HG03354 (cell line): ENCODE results near the gene MAST4.

Experiments
- ATAC-seq: cut with Tn5 transposase; IDR thresholded peaks from one replicate; pipeline ENCODE4 v1.9.1; 2021; ENCODE audit warnings: mild to moderate bottlenecking; ENCODE audit not compliant: unreplicated experiment, poor library complexity, severe bottlenecking

MAST4 gene

DNA sequence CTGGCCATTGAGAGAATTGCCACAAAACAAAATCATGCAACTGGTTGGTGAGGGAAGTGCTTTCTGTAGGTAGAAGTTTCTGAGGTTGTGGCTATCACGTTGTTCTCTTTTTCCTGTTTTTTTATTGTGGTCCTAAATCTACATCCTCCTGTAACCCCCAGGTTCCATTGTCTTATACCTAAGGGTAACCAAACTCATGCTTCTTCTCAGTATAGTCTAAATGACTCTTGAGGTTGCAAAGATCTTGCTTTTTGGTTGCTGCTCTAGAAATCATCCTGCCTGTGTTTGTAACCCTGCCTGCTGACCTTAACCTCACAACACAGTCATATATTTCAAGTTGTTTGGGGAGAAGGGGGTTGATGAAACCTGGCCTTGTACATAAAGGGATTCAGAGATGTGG is 327.3 kb downstream of the MAST4 start:
- ATAC-seq = no peak

DNA sequence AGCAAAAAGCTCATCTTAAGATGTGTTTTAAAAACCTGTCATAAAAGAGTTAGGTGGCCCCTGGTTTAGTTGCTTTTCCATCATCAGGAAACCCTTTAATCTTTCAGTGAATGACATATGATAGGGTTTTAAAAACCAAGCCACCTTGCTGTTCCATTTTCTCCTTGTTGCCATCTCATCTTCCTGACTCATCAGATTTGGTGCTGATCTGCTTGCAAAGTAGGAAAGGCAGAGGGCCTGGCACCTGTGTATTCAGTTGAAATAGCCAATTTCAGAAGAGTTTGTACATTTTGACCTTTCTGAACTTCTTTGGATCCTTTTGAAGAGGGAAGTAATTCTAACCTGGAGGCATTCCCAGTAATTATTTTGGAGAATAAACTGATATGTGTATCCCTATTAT is 327.7 kb downstream of the MAST4 start:
- no peak for ATAC-seq

DNA sequence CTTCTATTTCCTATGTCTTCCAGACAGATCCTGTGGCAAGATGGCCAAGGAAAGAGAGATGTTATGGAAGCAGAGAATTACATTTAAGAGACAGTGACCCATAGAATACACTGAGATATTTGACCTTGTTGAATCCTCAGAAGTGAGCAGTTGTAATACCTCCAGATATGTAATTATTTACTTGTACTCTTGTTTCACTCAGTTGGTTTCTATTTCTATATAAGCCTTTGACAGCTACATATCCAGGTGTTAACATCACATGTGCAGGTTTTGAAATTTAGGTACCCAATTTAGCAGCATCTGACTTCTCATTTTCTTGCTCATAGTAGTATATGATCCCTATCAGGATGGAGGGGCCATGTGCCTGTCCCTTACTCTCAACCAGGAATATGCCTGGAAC is 330.9 kb downstream of the MAST4 start:
- ATAC-seq = no peak

DNA sequence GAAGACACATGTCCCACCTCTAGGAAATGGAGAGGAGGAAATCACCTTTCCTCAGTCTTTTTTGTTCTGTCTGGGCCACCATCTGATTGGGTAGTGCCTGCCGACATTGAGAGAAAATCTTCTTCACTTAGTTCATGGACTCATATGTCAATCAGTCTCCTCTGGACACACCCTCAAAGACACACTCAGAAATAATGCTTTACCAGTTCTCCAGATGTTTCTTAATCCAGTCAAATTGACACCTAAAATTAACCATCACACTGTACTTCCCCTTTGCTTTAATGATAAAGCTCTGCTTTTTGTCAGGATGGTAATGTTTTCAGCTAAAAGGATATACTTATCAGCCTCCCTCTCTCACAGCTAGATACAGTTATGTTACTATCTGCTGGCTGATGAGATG is 333.1 kb downstream of the MAST4 start:
- ATAC-seq = no peak

DNA sequence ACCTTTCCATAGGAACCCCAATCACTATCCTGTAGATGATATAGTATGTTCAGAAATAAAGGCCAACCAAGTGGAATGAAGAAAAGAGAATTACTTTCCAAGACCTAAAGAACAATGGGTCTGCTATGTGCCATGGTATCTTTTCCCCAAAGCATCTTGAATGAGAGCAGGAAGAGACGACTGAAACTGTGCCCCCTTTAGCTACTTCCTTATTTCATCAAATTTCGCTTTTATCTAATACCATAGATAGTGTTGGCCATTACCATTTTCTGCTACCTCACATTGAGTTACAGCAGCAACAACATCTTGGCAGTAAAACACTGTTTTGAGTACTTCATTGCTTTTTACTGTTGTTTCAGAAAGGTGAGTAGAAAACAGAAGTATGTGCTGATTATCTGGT is 333.8 kb downstream of the MAST4 start:
- no peak for ATAC-seq

DNA sequence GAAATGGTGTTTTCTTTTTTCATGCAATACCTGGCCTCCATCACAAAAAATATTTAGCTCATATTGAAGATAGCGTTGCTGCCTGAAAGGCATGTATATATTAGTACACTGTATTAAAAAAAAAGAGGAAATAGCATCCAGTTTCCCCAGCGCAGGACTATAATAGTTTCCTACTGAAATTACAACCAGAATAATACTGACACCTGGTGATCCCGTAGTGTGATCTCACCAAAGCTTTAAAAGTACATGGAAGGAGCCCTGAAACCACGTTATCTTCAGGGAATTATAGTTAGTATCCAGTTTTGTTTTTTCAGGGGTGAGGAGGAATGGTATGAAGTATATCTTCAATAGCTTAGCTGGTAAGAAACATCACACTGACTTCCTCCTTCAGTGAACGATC is 335.5 kb downstream of the MAST4 start:
- no peak for ATAC-seq

DNA sequence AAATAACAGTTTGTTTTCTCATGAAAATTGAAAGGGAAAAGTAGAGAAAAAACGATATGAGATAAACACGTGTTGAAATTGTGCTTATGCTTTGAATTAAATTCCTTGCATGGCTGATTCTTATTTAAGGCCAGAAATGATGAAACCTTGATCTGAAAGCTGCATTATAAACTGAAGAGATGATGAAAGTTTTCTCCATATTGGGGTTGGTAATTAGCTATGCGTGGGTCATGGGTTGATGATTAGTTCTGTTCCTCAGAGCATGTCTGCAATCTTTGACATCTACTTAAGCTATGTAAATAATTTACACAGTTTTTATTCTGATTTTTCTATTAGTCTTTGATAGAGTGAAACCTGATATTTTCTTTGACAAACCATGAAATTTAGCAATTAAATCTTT is 336.3 kb downstream of the MAST4 start:
- ATAC-seq = no peak

DNA sequence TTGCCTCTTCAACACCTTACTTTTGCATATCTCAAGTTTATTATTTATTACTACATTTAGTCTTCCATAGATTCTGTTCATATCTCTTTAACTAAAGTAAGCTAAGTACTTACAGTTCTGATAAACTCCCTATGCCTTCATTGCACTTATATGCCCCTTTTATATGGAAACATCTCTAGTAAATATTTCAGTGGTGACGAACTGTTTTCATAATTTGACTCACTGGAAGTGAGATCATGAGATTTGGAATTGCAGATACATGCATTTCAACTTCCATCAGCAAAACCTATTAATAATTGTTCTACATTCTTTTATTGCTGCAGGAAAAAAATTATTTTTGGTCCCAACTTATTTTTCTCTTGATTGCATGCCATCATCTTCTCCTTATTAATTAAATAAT is 336.9 kb downstream of the MAST4 start:
- no peak for ATAC-seq

DNA sequence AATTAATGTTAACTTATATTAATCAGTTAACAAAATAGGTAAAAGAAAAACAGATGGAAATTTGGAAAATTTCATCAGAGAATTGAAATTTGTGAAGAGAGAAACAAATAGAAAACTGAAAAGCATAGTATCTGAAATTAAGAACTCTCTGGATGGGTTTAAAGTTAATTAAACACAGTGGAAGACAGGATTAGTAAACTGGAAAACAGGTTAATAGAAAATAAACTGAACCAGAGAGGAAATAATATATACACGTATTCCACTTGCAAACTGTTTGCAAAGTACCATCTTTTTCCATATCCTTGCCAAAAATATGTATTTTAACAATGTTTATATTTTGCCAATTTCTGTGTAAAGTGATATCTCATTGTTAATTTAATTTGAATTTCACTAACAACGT is 342.9 kb downstream of the MAST4 start:
- ATAC-seq = no peak

DNA sequence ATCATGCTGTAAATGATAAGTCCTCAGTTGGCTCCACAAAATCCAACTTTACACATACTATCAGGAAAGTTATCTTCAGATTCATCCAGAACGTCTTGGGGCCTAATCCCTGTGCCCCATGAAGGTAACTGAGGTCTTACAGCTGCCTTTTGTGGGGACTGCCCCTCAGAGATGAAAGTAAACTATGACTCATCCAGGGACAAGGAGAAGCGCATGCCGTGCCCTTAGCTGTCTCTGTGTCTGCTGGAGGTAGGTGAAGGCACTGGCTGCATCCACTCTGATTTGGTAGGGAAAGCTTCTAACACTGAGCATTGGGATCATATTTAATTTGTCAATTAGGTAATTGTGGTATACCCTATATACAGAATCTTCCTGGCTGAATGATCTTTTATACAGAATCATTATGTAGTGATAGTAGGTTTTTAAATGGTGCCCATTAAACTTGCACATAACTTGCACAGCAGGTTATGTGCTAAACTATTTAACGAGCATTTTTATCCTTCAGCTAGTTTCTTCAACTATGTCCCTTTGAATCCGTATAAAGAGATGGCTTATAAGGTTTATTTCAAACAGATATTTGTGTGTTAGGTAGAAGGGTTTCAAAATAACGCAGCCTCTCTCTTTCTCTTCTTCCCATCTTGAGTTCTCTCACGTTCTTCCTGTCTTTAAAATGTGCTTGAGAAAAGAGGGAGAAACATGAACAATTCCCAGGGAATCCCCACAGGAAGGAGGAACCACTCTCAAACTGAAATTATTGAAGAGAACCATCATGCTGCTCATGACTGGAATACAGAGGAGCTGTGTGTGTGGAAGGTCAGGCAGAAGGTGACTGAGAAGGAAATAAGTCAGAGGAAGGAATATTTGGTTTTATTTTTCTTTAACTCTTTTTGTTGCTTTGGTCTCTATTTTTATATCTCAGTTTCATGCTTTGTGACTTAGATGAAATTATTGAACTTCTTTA is 349.5 kb downstream of the MAST4 start:
- peak; percentile 84 for ATAC-seq

DNA sequence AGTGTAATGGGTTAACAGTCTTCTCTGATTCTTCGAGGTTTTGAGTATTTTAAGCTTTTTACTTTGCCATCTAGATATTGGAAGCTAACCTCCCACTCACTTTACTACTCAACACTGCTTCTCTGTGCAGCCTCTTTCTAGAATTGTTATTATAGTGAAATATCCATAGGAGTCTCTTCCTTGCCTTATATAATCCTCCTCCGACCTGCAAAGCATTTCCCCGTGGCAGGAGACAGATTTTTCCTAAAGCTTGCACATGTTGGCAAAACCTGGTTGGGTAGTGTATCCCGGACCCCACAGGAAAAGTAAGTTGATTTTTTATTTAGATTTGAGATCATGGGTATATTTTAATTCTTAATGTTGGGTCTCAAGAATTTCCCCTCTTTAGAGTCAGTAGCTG is 351.3 kb downstream of the MAST4 start:
- ATAC-seq = no peak

DNA sequence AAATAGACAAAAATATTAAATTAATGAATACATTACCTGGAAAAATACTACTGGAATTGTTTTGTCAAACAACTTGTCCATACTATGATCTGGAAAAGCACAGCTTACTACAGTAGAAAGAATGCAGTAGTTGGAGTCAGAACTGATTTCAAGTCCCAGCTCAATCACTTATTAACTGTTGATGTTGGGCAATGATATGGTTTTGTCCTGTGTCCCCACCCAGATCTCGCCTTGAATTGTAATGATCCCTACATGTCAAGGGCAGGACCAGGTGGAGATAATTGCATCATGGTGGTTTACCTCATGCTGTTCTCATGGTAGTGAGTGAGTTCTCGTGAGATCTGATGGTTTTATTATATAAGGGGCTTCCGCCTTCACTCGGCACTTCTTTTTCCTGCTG is 352.9 kb downstream of the MAST4 start:
- no peak for ATAC-seq

DNA sequence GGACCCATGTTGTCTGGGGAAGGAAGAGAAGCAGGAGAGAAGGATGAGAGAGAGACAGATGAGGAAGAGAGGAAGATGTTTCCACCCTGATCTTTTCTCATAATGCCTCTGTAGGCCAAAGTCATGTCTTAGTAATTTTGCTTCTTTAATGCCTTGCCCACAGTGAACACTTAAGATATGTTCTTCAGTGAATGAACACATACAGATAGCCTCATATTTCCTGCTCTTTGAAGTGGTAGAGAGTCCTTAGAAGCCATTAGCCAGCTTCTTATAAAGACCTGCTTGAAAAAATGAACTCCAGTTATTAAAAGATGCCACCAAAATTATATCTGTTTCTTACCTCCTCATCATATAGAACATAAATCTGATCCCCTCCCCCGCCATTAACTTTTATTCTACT is 356.0 kb downstream of the MAST4 start:
- ATAC-seq = no peak

DNA sequence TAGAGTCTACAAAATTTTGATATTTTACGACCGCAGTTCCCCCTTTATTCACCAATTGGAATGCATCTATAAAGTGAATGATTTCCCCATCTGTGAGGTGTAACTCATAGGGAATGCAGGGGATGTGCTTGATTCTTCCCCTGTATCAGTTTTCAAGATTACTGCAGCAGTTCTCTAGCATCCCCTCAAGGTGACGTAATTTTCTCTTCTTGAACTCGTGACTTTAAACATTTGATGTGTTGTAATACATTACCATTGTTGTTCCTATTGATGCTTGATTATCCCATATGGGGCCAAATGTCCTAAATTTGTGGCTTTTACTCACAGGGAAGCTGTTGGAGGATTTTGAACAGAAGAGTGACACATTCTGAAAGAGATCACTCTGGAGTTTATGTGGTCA is 360.2 kb downstream of the MAST4 start:
- no peak for ATAC-seq

DNA sequence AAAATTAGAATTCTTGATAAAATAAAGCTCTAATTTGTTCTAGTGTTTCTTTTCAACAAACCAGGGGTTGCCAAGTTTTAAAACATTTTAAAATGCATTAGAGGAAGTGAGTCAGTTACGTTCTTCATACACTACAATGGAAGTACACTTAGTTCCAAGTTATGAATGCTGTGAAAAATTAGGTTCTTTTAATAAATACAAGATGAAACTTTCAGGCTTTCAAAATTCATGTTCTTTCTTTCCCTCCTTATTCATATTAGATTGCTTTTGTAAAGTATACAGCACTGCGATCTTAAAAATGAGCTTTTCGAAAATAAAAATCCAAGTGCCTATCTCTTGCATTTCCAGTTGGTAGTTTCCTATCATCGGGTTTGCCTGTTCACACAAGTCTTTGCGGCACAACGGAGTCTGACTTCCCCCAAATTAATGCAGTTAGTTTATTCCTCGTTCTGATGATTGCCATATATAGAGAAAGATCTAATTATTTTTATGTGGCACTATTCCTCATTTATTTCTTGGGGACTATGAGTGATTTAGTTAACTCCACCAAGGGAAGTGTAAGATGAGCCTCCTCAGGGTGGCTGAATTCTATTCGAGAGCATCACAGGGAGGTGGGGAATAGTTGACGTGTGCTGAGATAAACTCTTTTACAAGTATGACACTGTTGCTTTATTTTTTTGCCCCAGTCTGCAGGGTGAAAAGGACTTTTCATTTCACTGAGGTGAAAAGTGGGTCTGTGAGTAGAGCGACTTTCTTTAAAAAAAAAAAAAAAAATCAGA is 362.2 kb downstream of the MAST4 start:
- no peak for ATAC-seq

DNA sequence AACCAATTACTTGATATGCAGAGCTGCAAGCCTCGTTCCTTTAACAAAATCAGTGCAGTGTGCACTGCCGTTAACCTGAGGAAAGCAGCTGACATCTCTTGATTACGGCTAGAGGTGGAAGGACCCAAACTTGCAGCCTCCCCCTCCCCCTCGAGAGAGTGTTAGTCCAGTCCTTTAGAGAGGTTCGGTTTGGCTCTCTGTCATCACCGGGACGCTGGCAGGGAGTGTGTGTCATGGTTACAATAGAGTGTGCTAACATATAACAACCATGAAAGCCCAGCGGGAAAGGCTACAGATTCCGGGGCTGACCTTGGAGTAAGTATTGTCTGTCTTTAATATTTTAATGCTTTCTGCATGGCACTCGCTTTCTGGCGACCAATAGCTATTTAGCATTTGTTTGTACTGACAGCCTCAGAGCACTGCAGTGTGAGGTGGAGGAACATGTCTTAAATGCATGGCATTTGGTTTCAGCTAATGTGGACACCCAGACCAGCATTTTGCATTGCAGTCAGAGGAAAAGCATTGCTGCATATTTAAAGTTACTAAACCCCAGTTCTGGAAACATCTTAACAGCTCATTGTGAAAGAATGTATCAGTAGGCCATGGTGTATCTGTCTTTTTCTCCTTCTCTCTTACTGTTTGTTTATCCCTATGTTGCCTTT is 362.9 kb downstream of the MAST4 start:
- no peak for ATAC-seq

DNA sequence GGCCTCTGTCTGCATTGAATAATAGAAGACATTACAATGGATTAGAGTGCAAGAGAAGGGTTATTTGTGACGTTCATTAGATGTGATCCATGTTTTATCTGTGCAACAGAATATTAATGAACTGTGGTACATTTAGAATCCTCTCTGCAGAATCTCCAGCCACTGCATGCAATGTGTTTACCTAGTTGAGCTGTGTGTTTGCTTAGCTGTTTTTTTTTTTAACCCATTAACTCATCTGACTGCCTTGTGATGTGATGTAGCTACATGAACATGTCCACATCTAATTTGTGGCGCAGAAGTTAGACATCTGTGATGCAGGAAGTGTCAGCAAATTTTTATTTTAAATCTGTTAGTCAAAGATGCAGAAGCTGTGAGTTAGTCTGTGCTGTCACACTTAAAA is 363.5 kb downstream of the MAST4 start:
- no peak for ATAC-seq

DNA sequence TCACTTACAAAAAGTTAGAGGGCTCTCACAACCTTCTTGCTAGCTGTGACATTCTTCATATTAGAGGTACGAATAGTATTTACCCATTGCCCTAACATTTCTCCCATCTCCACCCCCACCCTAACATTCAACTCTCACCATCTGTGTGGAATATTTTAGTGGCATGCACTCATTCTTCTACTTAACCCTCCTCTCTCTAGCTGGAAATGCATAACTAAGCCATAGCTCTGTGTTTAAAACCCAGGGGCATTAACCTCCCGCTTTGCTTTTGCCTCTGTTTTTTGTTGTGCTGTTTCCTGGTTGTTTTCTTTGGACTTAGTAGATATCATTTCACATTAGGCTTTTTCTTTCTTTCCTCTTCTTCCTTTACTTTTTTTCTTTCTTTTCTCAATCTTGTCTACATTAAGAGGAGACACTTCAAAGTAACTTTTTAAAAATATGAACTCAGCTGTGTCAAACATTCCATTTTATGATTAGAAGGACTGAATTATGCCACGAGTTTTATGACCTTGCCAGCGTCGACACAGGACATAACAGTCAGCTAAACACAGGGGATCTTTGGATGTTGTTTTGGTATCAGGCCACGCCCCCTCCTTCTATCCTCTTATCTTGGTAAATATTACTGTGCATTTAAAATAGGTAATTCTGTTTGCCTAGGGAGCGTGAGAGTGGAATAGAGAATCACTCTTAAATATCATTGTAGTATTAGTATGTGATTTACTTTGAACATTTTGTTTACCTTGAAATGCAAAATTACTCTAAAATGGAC is 364.4 kb downstream of the MAST4 start:
- ATAC-seq = no peak

DNA sequence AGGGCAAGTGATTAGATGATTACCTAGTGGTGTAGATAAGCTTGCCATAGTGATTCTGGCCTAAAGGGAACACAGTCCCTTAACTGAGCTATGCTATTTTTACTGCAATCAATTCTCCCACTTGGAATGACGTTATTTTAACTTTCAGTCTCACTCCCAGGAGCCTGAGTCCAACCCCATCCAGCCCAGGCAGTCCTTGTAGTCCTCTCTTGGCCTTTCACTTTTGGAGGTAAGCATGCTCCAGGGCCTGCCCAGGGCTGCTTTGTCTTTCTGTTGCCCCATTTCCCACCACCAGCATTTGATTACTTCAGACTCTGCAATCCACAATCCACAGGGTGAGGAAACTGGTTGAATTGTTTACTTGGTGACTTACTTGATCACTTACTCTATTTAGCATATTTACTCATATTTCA is 367.4 kb downstream of the MAST4 start:
- no peak for ATAC-seq

DNA sequence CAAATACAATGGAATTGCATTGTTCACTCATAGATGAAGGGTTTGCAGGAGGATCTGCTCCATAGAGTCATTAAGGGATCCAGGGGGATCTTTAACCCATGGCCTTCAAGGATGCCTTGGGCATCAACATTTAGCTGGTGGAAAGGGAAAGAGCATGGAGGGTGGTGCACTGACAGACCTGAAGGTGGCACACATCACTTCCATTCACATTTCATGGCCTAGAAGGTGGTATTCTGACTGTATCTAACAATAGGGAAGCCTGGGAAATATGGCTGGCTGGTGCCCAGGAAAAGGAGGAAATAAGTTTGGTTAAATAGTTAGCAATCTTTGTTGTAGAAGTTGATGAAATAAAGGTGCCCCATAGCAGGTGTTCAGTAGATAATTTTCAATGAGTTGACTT is 370.2 kb downstream of the MAST4 start:
- no peak for ATAC-seq
